HG02943 (cell line): ENCODE results near the gene ADGRD1.
"Not testable (repeated sequence)": the region's sequence is repeated elsewhere in the genome, so short reads cannot be mapped to it uniquely, and the experiment has no call there.

Experiments used
- ATAC-seq: cut with Tn5 transposase; IDR thresholded peaks from one replicate; pipeline ENCODE4 v1.9.1; 2021; ENCODE audit warnings: mild to moderate bottlenecking, low read depth, moderate library complexity; ENCODE audit not compliant: unreplicated experiment

Gene ADGRD1

GRCh38 chr12:130953771-130954543, at the start of gene ADGRD1:
Gene ADGRD1, plus strand, starts transcription at chr12:130953907. Its CDS starts 559 bp downstream, at chr12:130954466.
- no peak for ATAC-seq

GRCh38 chr12:130904064-130904463, 49.6 kb upstream of the ADGRD1 start:
- ATAC-seq = no peak

GRCh38 chr12:130904936-130905455, 48.7 kb upstream of the ADGRD1 start:
- ATAC-seq = not testable (repeated sequence)

GRCh38 chr12:130909111-130909510, 44.6 kb upstream of the ADGRD1 start:
- no peak for ATAC-seq

GRCh38 chr12:130911193-130911592, 42.5 kb upstream of the ADGRD1 start:
- ATAC-seq = no peak

GRCh38 chr12:130911933-130912332, 41.8 kb upstream of the ADGRD1 start:
- no peak for ATAC-seq

- ATAC-seq = no peak
These were observed 37.3 kb upstream of the ADGRD1 start for GRCh38 chr12:130916241-130916911.

- no peak for ATAC-seq
These were observed 36.1 kb upstream of the ADGRD1 start for GRCh38 chr12:130917607-130918006.

GRCh38 chr12:130919086-130919485, 34.6 kb upstream of the ADGRD1 start:
- ATAC-seq = no peak

- no peak for ATAC-seq
These were observed 33.5 kb upstream of the ADGRD1 start for GRCh38 chr12:130920119-130920703.

GRCh38 chr12:130920723-130921381, 32.9 kb upstream of the ADGRD1 start:
- no peak for ATAC-seq

- no peak for ATAC-seq
These were observed 31.2 kb upstream of the ADGRD1 start for GRCh38 chr12:130922511-130922953.

GRCh38 chr12:130924966-130925665, 28.6 kb upstream of the ADGRD1 start:
- ATAC-seq = no peak

GRCh38 chr12:130925666-130926015, 28.1 kb upstream of the ADGRD1 start:
- ATAC-seq = no peak

- ATAC-seq = no peak
These were observed 24.3 kb upstream of the ADGRD1 start for GRCh38 chr12:130929363-130929762.

- no peak for ATAC-seq
These were observed 21.4 kb upstream of the ADGRD1 start for GRCh38 chr12:130932061-130932930.

- no peak for ATAC-seq
These were observed 20.3 kb upstream of the ADGRD1 start for GRCh38 chr12:130933269-130933995.

GRCh38 chr12:130934753-130935152, 19.0 kb upstream of the ADGRD1 start:
- ATAC-seq = no peak

GRCh38 chr12:130936561-130936960, 17.1 kb upstream of the ADGRD1 start:
- ATAC-seq = no peak
